ENCODE results near the gene RCVRN. TPM values are rescaled to one million over a fixed set of nuclear protein-coding genes. Genes with fewer than 3 reads are reported as not detected.

RCVRN gene
- total RNA-seq, 2 experiments from 2014 or later: not detected

DNA sequence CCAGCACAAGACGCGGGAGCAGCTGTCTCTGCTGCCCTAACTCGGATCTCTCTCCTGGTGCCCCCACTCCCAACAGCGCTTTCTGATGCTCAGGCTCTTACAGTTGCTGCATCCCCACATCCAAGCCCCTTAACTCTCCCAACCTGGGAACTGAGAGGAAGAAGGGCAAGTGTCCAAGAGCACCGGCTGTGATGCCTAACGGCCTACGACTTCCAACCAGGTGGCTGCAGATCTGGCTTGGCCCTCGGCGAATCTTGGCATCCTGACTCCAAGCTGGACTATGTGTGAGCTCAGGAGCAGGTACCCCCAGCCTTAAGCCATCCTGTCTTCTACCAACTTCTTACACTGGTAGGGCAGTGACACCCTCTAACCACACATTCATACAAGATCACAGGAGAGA is 38.3 kb upstream of the RCVRN start:
- Mint-ChIP-seq H3K27ac (no peak overlapping the region), H3K4me1 (ENCODE audit: low read depth) (no peaks in the 10 kb centered on the region), H3K4me3 (no peak overlapping the region), H3K36me3 (ENCODE audit: low read depth) (no peaks in the 10 kb centered on the region), H3K9me3 (peaks cover 2% of the 10 kb centered on the region), H3K27me3 (no peaks in the 10 kb centered on the region)
- DNase-seq (no peak), ATAC-seq (no peak)
- ChIA-PET POLR2A (no interaction called here), CTCF (no interaction called here)
- intact Hi-C loops (cut with micrococcal nuclease): no loop called here
- no peak for TF ChIP-seq CTCF (IDR thresholded peaks at IDR 0.05)

DNA sequence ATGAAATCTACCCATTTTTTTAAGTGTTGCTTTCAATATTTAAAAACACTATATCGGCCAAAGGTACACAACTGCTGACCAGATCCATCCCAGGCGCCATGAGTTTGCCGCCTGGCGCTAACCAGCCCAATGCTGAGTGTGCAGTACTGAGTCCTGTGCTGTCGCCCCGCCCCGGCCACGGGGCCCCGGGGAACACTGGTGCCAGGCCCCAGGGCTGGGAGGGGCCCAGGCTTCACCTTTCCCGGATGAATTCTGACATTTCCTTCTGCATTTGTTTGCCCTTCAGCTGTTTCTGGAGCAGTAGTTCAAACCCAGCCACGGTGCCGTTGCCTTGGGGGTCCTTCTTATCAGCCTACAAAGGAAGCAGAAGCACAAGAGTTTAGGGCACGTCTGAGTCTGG is 37.8 kb upstream of the RCVRN start:
- H3K9me3 Mint-ChIP-seq: peaks cover 2% of the 10 kb centered on the region
- DNase-seq: no peak
- ChIA-PET CTCF (no interaction called here), POLR2A (no interaction called here)
- no peak overlapping the region for H3K27ac Mint-ChIP-seq
- H3K4me3 Mint-ChIP-seq: no peak overlapping the region
- no peaks in the 10 kb centered on the region for H3K4me1 Mint-ChIP-seq (ENCODE audit: low read depth)
- no peak for ATAC-seq
- H3K27me3 Mint-ChIP-seq: no peaks in the 10 kb centered on the region
- no peaks in the 10 kb centered on the region for H3K36me3 Mint-ChIP-seq (ENCODE audit: low read depth)
- TF ChIP-seq CTCF (IDR thresholded peaks at IDR 0.05): no peak
- intact Hi-C loops (cut with micrococcal nuclease): no loop called here

DNA sequence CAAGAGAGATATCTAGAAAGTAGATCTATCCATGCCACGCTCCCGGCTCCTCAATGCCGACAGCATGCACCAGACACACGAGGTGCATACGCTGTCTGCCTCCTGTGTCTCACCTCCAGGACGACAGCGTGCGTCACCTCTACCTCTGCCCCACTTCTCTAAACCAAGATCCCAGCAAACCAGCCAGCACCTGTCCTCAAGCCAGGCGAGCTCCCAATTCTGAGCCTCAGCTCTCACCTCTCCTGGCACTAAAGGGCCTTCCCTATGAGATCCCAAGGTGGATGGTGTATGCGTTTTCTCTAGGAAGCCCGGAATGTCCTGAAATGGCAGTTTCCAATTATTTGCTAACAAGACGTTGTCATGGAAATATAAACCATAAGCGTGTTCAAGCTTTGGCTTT is 36.2 kb upstream of the RCVRN start:
- CTCF ChIA-PET: no interaction called here

DNA sequence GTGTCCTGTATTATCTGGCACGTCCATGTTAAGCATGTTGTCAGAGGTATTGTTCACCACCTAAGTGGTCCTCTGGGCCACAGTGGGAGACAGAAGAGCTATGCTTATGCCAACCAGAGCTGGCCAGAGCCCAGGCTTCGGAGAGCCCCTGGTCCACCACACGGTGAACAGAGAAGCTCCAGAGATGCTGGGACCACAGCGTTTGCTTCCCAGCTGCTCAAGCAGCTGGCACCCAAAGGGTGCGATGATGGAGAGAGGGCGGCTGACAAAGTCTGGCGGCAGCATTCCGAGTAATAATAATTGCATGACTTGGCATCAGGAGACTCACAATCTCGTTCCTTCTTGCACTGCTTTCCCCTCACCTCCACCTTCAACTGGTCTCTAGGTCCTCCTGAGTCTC is 35.8 kb upstream of the RCVRN start:
- ChIA-PET CTCF (no interaction called here), POLR2A (no interaction called here)
- Mint-ChIP-seq H3K4me3 (no peak overlapping the region), H3K9me3 (peaks cover 2% of the 10 kb centered on the region), H3K27me3 (no peaks in the 10 kb centered on the region), H3K27ac (no peak overlapping the region), H3K36me3 (ENCODE audit: low read depth) (no peaks in the 10 kb centered on the region), H3K4me1 (ENCODE audit: low read depth) (no peaks in the 10 kb centered on the region)
- TF ChIP-seq CTCF (IDR thresholded peaks at IDR 0.05): no peak
- DNase-seq: no peak
- intact Hi-C loops (cut with micrococcal nuclease): no loop called here
- no peak for ATAC-seq

More for the DNA sequence above, 36.2 kb upstream of the RCVRN start:
- DNase-seq (no peak), ATAC-seq (no peak)
- POLR2A ChIA-PET: no interaction called here
- Mint-ChIP-seq H3K27ac (no peak overlapping the region), H3K36me3 (ENCODE audit: low read depth) (no peaks in the 10 kb centered on the region), H3K9me3 (peaks cover 2% of the 10 kb centered on the region), H3K4me3 (no peak overlapping the region), H3K4me1 (ENCODE audit: low read depth) (no peaks in the 10 kb centered on the region), H3K27me3 (no peaks in the 10 kb centered on the region)
- intact Hi-C loops (cut with micrococcal nuclease): no loop called here
- no peak for TF ChIP-seq CTCF (IDR thresholded peaks at IDR 0.05)

GRCh38 chr17:9938764-9939163 is 33.7 kb upstream of the RCVRN start:
- Mint-ChIP-seq H3K27me3 (no peaks in the 10 kb centered on the region), H3K36me3 (ENCODE audit: low read depth) (no peaks in the 10 kb centered on the region), H3K4me1 (ENCODE audit: low read depth) (no peaks in the 10 kb centered on the region), H3K9me3 (peaks cover 2% of the 10 kb centered on the region), H3K27ac (no peak overlapping the region), H3K4me3 (no peak overlapping the region)
- intact Hi-C loops (cut with micrococcal nuclease): no loop called here
- ChIA-PET POLR2A (no interaction called here), CTCF (interaction anchor here (1.8 kb wide), 1 partner anchor 12 kb away, joined by 5 read pairs; no protein-coding TSS in a partner anchor)
- no peak for DNase-seq
- ATAC-seq: no peak
- TF ChIP-seq CTCF (IDR thresholded peaks at IDR 0.05): no peak

Measured in activated CD8-positive, alpha-beta T cell treated with anti-CD3 and anti-CD28 coated beads for 36 hours (primary cell).